Endothelial cell of umbilical vein (primary cell): Measurements from ENCODE around the gene ITIH2. TPM values are rescaled to one million over a fixed set of nuclear protein-coding genes. Genes with fewer than 3 reads are reported as not detected.

Experiments
- BruUV-seq: library from RNA; stranded (reverse); fragments of 400-500 nt; replicated peaks from 2 replicates; lab custom pipeline; 2021; lab: Mats Ljungman, UMichigan
- CTCF ChIA-PET: fragments of 300-600, 350-600 bp; sonication (Branson Sonifier 250); formaldehyde crosslinking; loops from one replicate; lab custom pipeline; 2021; ENCODE audit warnings: antibody characterized with exemption, inconsistent platforms; lab: Charles Lee
- POLR2A ChIA-PET: fragments of 300-600, 350-600 bp; sonication (Branson Sonifier 250); formaldehyde crosslinking; loops from one replicate; lab custom pipeline; 2021; ENCODE audit warnings: antibody characterized with exemption, inconsistent platforms; lab: Charles Lee
- DNase-seq: peaks from one replicate; pipeline ENCODE4 v3.0.0-alpha.2; 2011; ENCODE audit warnings: low read depth, low spot score
- FAIRE-seq: peaks from 2 replicates; lab custom pipeline; 2011; peaks lifted over from hg19 to GRCh38; lab: Jason Lieb, UNC
- H2AFZ ChIP-seq: 2 replicates; pipeline ENCODE4 v1.6.0; 2012; ENCODE audit warnings: low read depth, low read length, control low read depth, inconsistent platforms
- H3K27ac ChIP-seq: 2 replicates; pipeline ENCODE4 v1.5.1; 2011; ENCODE audit warnings: low read depth, mild to moderate bottlenecking, control low read depth, low read length, moderate library complexity; ENCODE audit not compliant: insufficient read depth
- H3K27me3 ChIP-seq, 2 experiments: 2 replicates each; pipeline versions ENCODE4 v1.6.0 to v1.6.1; 2011; ENCODE audit warnings: low read length in 2 of 2, mixed read lengths in 1 of 2; ENCODE audit not compliant: control insufficient read depth in 2 of 2, insufficient read depth in 2 of 2
- H3K36me3 ChIP-seq, 2 experiments: 2 replicates in 1 of 2; 3 replicates in 1 of 2; pipeline ENCODE4 v1.5.1; 2011; ENCODE audit warnings: low read length in 2 of 2, mild to moderate bottlenecking in 1 of 2, moderate library complexity in 1 of 2; ENCODE audit not compliant: control insufficient read depth in 2 of 2, insufficient read depth in 2 of 2; ENCODE audit errors: extremely low read depth in 1 of 2
- H3K4me1 ChIP-seq: 3 replicates; pipeline ENCODE4 v1.5.1; 2011; ENCODE audit warnings: mild to moderate bottlenecking, low read length; ENCODE audit not compliant: control insufficient read depth, insufficient read depth; ENCODE audit errors: extremely low read depth
- H3K4me2 ChIP-seq: 2 replicates; pipeline ENCODE4 v1.6.1; 2011; ENCODE audit warnings: low read length, control low read depth, mixed read lengths; ENCODE audit not compliant: insufficient read depth
- H3K4me3 ChIP-seq, 3 experiments: fragments of 200-600 bp in 1 of 3; sonication (generic), shearing (Covaris generic) in 1 of 3; replicated peaks in 1 of 3; 2 replicates each; pipeline ENCODE4 v1.5.1; 2011 to 2016; ENCODE audit warnings: control low read depth in 3 of 3, low read length in 3 of 3, mild to moderate bottlenecking in 2 of 3, inconsistent platforms in 1 of 3, low read depth in 1 of 3, moderate library complexity in 1 of 3; ENCODE audit not compliant: insufficient read depth in 1 of 3
- H3K79me2 ChIP-seq: 2 replicates; pipeline ENCODE4 v1.6.0; 2012; ENCODE audit warnings: low read length, inconsistent platforms; ENCODE audit not compliant: control insufficient read depth, insufficient read depth
- H3K9ac ChIP-seq: replicated peaks from 2 replicates; pipeline ENCODE3; 2011; ENCODE audit warnings: low read length, control low read depth; ENCODE audit not compliant: insufficient read depth; ENCODE audit errors: extremely low read depth
- H3K9me1 ChIP-seq: replicated peaks from 3 replicates; pipeline ENCODE4 v1.6.0; 2011; ENCODE audit warnings: mild to moderate bottlenecking, low read length; ENCODE audit not compliant: control insufficient read depth, insufficient read depth; ENCODE audit errors: extremely low read depth
- H3K9me3 ChIP-seq: replicated peaks from 2 replicates; pipeline ENCODE4 v1.5.1; 2012; ENCODE audit warnings: low read length, inconsistent platforms; ENCODE audit not compliant: control insufficient read depth, insufficient read depth
- H4K20me1 ChIP-seq: replicated peaks from 2 replicates; pipeline ENCODE3; 2011; ENCODE audit warnings: mild to moderate bottlenecking, low read length; ENCODE audit not compliant: control insufficient read depth, insufficient read depth; ENCODE audit errors: extremely low read depth
- CTCF ChIP-seq, 2 donors: IDR thresholded peaks; 1 replicate in 1 of 2; 2 replicates in 1 of 2; pipeline ENCODE4 v1.5.1; 2011; ENCODE audit warnings: low read length in 2 of 2, mild to moderate bottlenecking in 2 of 2, moderate library complexity in 2 of 2, control low read depth in 1 of 2, inconsistent platforms in 1 of 2, low read depth in 1 of 2; ENCODE audit not compliant: insufficient read depth in 1 of 2; ENCODE audit errors: extremely low read depth in 1 of 2
- EZH2 ChIP-seq: IDR thresholded peaks from 2 replicates; pipeline ENCODE4 v1.6.1; 2012; ENCODE audit warnings: borderline replicate concordance, low read depth, mild to moderate bottlenecking, moderate library complexity, low read length, inconsistent platforms; ENCODE audit not compliant: severe bottlenecking
- FOS ChIP-seq: IDR thresholded peaks from 2 replicates; pipeline ENCODE4 v1.6.1; 2011; ENCODE audit warnings: mild to moderate bottlenecking, low read length, moderate library complexity, borderline replicate concordance; ENCODE audit not compliant: insufficient read depth
- GATA2 ChIP-seq: IDR thresholded peaks from 2 replicates; pipeline ENCODE4 v1.7.0; 2011; ENCODE audit warnings: low read depth, mild to moderate bottlenecking, moderate library complexity, mixed read lengths, low read length; ENCODE audit not compliant: insufficient read length, insufficient read depth
- JUN ChIP-seq: IDR thresholded peaks from 2 replicates; pipeline ENCODE4 v1.6.1; 2011; ENCODE audit warnings: borderline replicate concordance, low read depth; ENCODE audit not compliant: insufficient read length, insufficient read depth
- MAX ChIP-seq: IDR thresholded peaks from 2 replicates; pipeline ENCODE4 v1.6.1; 2011; ENCODE audit not compliant: insufficient read depth, insufficient read length
- MYC ChIP-seq: IDR thresholded peaks from one replicate; pipeline ENCODE4 v1.6.1; 2011; ENCODE audit warnings: mild to moderate bottlenecking, low read depth, low read length
- POLR2A ChIP-seq: IDR thresholded peaks from 2 replicates; pipeline ENCODE4 v1.6.1; 2012; ENCODE audit warnings: low read depth, mild to moderate bottlenecking, control low read depth, low read length
- POLR2AphosphoS5 ChIP-seq: IDR thresholded peaks from 2 replicates; pipeline ENCODE4 v1.6.1; 2012; ENCODE audit warnings: low read depth, mild to moderate bottlenecking, control low read depth, low read length, moderate library complexity; ENCODE audit not compliant: insufficient read depth
- dilution Hi-C: fragments of 300-500 bp; cut with MboI; formaldehyde crosslinking; loops from one replicate; pipeline ENCODE4 v1.15.0; 2019; ENCODE audit warnings: low sequenced_read_pairs; ENCODE audit not compliant: extremely low pct_ligation_motif_present
- intact Hi-C: fragments of 100-400 bp; cut with micrococcal nuclease; formaldehyde crosslinking; loops from one replicate; pipeline ENCODE4 v1.10.0; 2022
- polyA plus RNA-seq, 4 experiments: library from polyadenylated mRNA; depleted of rRNA in 3 of 4; stranded (reverse) in 3 of 4; unstranded in 1 of 4; fragments of >200 nt; gene quantifications; 2 replicates each; pipeline versions ENCODE4 v1.2.1 to v1.2.3, GENCODE V29; 2011 to 2012; ENCODE audit warnings: missing spikeins in 1 of 4
- total RNA-seq: library from RNA; stranded (reverse); gene quantifications from 2 replicates; pipeline ENCODE4 v1.2.3, GENCODE V29; 2021

The ITIH2 gene
- total and polyA plus RNA-seq, 2 donors (not counting 3 experiments of a cell fraction or from before 2014, with no cell fraction given), result not detected

GRCh38 chr10:7704071-7705016 lies 1.2 kb downstream of the ITIH2 start:
- no TSS peak for BruUV-seq

More at GRCh38 chr10:7704071-7705016, 1.2 kb downstream of the ITIH2 start:
- Histone ChIP-seq H3K4me1 (no peaks in the 10 kb centered on the region), H3K4me3 (no peak overlapping the region), H3K9me1 (no peaks in the 10 kb centered on the region), H3K79me2 (no peaks in the 10 kb centered on the region), H3K27me3 (peaks cover 0 to 2% of the 10 kb centered on the region in 2 experiments), H3K9ac (no peak overlapping the region), H2AFZ (no peak overlapping the region), H3K9me3 (no peaks in the 10 kb centered on the region), H3K27ac (no peak overlapping the region), H3K4me2 (no peak overlapping the region), H3K36me3 (no peaks in the 10 kb centered on the region), H4K20me1 (no peaks in the 10 kb centered on the region)
- TF ChIP-seq MYC, result no peak
- no peak for TF ChIP-seq POLR2A
- TF ChIP-seq CTCF (IDR thresholded peaks at IDR 0.05; ENCODE audit: extremely low read depth in 1 of 2, insufficient read depth in 1 of 2, low read depth in 1 of 2, low read length in 2 of 2), result no peak
- TF ChIP-seq POLR2AphosphoS5, result no peak
- TF ChIP-seq JUN, result no peak
- TF ChIP-seq GATA2, result no peak
- no peak for TF ChIP-seq EZH2
- no peak for TF ChIP-seq FOS
- no peak for TF ChIP-seq MAX
- ChIA-PET CTCF (interaction anchor here (0.9 kb wide), 1 partner anchor 17 kb away, joined by 5 read pairs; no protein-coding TSS in a partner anchor), POLR2A (no interaction called here)
- FAIRE-seq (no peak), DNase-seq (no peak)
- intact Hi-C loops, result no loop called here
- dilution Hi-C loops, result no loop called here
